ENCODE measurements around the gene BRICD5. TPM values are rescaled to one million over a fixed set of nuclear protein-coding genes. Genes with fewer than 3 reads are reported as not detected.

The BRICD5 gene
- total and polyA plus RNA-seq, 2 of the 13 experiments (the other 11 are each of a cell fraction or from before 2014, with no cell fraction given): 1.6 to 5.8 TPM

GRCh38 chr16:2223221-2223941 lies 12.7 kb upstream of the BRICD5 start, which contains the start of gene E4F1 (continued):
- TF ChIP-seq, protein P1, sequence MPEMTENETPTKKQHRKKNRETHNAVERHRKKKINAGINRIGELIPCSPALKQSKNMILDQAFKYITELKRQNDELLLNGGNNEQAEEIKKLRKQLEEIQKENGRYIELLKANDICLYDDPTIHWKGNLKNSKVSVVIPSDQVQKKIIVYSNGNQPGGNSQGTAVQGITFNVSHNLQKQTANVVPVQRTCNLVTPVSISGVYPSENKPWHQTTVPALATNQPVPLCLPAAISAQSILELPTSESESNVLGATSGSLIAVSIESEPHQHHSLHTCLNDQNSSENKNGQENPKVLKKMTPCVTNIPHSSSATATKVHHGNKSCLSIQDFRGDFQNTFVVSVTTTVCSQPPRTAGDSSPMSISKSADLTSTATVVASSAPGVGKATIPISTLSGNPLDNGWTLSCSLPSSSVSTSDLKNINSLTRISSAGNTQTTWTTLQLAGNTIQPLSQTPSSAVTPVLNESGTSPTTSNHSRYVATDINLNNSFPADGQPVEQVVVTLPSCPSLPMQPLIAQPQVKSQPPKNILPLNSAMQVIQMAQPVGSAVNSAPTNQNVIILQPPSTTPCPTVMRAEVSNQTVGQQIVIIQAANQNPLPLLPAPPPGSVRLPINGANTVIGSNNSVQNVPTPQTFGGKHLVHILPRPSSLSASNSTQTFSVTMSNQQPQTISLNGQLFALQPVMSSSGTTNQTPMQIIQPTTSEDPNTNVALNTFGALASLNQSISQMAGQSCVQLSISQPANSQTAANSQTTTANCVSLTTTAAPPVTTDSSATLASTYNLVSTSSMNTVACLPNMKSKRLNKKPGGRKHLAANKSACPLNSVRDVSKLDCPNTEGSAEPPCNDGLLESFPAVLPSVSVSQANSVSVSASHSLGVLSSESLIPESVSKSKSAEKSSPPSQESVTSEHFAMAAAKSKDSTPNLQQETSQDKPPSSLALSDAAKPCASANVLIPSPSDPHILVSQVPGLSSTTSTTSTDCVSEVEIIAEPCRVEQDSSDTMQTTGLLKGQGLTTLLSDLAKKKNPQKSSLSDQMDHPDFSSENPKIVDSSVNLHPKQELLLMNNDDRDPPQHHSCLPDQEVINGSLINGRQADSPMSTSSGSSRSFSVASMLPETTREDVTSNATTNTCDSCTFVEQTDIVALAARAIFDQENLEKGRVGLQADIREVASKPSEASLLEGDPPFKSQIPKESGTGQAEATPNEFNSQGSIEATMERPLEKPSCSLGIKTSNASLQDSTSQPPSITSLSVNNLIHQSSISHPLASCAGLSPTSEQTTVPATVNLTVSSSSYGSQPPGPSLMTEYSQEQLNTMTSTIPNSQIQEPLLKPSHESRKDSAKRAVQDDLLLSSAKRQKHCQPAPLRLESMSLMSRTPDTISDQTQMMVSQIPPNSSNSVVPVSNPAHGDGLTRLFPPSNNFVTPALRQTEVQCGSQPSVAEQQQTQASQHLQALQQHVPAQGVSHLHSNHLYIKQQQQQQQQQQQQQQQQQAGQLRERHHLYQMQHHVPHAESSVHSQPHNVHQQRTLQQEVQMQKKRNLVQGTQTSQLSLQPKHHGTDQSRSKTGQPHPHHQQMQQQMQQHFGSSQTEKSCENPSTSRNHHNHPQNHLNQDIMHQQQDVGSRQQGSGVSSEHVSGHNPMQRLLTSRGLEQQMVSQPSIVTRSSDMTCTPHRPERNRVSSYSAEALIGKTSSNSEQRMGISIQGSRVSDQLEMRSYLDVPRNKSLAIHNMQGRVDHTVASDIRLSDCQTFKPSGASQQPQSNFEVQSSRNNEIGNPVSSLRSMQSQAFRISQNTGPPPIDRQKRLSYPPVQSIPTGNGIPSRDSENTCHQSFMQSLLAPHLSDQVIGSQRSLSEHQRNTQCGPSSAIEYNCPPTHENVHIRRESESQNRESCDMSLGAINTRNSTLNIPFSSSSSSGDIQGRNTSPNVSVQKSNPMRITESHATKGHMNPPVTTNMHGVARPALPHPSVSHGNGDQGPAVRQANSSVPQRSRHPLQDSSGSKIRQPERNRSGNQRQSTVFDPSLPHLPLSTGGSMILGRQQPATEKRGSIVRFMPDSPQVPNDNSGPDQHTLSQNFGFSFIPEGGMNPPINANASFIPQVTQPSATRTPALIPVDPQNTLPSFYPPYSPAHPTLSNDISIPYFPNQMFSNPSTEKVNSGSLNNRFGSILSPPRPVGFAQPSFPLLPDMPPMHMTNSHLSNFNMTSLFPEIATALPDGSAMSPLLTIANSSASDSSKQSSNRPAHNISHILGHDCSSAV (CRISPR knock-in tag; IDR thresholded peaks at IDR 0.05; ENCODE audit: borderline replicate concordance): no peak
- TF ChIP-seq MIXL1 (CRISPR knock-in tag; IDR thresholded peaks at IDR 0.05) (peak; percentile 39; the same call in 1 of the 2 replicates), WIZ (CRISPR knock-in tag; IDR thresholded peaks at IDR 0.05) (no peak), ZNF891 (CRISPR knock-in tag; IDR thresholded peaks at IDR 0.05) (0 out of 2 replicates have a peak, but pooled peaks have one; percentile 30), ZBTB38 (CRISPR knock-in tag; IDR thresholded peaks at IDR 0.05) (peak; percentile 88), ZNF549 (CRISPR knock-in tag; IDR thresholded peaks at IDR 0.05) (no peak), E2F2 (CRISPR knock-in tag; IDR thresholded peaks at IDR 0.05; ENCODE audit: borderline replicate concordance) (0 out of 2 replicates have a peak, but pooled peaks have one; percentile 71), ZBTB21 (CRISPR knock-in tag; IDR thresholded peaks at IDR 0.05) (peak; percentile 84), TAF1 (CRISPR knock-in tag; IDR thresholded peaks at IDR 0.05) (peak; percentile 91), ZNF75D (CRISPR knock-in tag; IDR thresholded peaks at IDR 0.05; ENCODE audit: borderline replicate concordance) (no peak), TRIM24 (CRISPR knock-in tag; IDR thresholded peaks at IDR 0.05) (no peak), ZNF431 (CRISPR knock-in tag; IDR thresholded peaks at IDR 0.05; ENCODE audit: borderline replicate concordance, low read depth) (no peak), DNMT1 (CRISPR knock-in tag; IDR thresholded peaks at IDR 0.05) (no peak; the same call in 1 of the 2 replicates), MIER2 (CRISPR knock-in tag; IDR thresholded peaks at IDR 0.05) (no peak), POLR2AphosphoS5 (IDR thresholded peaks at IDR 0.05; ENCODE audit: low read depth, low read length) (peak; percentile 68), SMAD1 (CRISPR knock-in tag; IDR thresholded peaks at IDR 0.05; ENCODE audit: borderline replicate concordance, low read depth) (peak; percentile 73; the same call in 1 of the 2 replicates), ZNF451 (CRISPR knock-in tag; IDR thresholded peaks at IDR 0.05) (no peak)
- TF ChIP-seq, protein P2, sequence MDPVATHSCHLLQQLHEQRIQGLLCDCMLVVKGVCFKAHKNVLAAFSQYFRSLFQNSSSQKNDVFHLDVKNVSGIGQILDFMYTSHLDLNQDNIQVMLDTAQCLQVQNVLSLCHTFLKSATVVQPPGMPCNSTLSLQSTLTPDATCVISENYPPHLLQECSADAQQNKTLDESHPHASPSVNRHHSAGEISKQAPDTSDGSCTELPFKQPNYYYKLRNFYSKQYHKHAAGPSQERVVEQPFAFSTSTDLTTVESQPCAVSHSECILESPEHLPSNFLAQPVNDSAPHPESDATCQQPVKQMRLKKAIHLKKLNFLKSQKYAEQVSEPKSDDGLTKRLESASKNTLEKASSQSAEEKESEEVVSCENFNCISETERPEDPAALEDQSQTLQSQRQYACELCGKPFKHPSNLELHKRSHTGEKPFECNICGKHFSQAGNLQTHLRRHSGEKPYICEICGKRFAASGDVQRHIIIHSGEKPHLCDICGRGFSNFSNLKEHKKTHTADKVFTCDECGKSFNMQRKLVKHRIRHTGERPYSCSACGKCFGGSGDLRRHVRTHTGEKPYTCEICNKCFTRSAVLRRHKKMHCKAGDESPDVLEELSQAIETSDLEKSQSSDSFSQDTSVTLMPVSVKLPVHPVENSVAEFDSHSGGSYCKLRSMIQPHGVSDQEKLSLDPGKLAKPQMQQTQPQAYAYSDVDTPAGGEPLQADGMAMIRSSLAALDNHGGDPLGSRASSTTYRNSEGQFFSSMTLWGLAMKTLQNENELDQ (CRISPR knock-in tag; IDR thresholded peaks at IDR 0.05; ENCODE audit: borderline replicate concordance): peak; percentile 68; the same call in 1 of the 2 replicates
